ENCODE results near the gene G6PD. TPM values are rescaled to one million over a fixed set of nuclear protein-coding genes. Genes with fewer than 3 reads are reported as not detected.

Gene G6PD
- total RNA-seq, 6 donors from 2014 or later: 50.4 to 112 (median 81.7) TPM

GRCh38 chrX:154531626-154532025 is 15.0 kb downstream of the G6PD start:
- H3K27ac ChIP-seq: peak overlapping the region in 1 of 4 donors; percentile 43
- H3K4me1 ChIP-seq: peaks cover 7 to 15% (median 9%) of the 10 kb centered on the region in 4 donors
- no peak for TF ChIP-seq POLR2A (IDR thresholded peaks at IDR 0.05)
- TF ChIP-seq EP300 (IDR thresholded peaks at IDR 0.05): no peak
- TF ChIP-seq, protein P1, sequence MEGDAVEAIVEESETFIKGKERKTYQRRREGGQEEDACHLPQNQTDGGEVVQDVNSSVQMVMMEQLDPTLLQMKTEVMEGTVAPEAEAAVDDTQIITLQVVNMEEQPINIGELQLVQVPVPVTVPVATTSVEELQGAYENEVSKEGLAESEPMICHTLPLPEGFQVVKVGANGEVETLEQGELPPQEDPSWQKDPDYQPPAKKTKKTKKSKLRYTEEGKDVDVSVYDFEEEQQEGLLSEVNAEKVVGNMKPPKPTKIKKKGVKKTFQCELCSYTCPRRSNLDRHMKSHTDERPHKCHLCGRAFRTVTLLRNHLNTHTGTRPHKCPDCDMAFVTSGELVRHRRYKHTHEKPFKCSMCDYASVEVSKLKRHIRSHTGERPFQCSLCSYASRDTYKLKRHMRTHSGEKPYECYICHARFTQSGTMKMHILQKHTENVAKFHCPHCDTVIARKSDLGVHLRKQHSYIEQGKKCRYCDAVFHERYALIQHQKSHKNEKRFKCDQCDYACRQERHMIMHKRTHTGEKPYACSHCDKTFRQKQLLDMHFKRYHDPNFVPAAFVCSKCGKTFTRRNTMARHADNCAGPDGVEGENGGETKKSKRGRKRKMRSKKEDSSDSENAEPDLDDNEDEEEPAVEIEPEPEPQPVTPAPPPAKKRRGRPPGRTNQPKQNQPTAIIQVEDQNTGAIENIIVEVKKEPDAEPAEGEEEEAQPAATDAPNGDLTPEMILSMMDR (IDR thresholded peaks at IDR 0.05): no peak
- no peak for TF ChIP-seq POLR2AphosphoS5 (IDR thresholded peaks at IDR 0.05)
- no peaks in the 10 kb centered on the region for H3K27me3 ChIP-seq
- 73% methylated on average over 12 of the region's 16 CpGs; no CpG with 5 or more reads in 1 of the 2 donors for WGBS, 2 donors
- DNase-seq: no peak
- peaks cover 0 to 40% (median 16%) of the 10 kb centered on the region in 4 donors for H3K36me3 ChIP-seq
- ATAC-seq (ENCODE audit: low FRiP score in 2 of 2): no peak
- no peak overlapping the region for H3K4me3 ChIP-seq
- no peaks in the 10 kb centered on the region for H3K9me3 ChIP-seq

DNA sequence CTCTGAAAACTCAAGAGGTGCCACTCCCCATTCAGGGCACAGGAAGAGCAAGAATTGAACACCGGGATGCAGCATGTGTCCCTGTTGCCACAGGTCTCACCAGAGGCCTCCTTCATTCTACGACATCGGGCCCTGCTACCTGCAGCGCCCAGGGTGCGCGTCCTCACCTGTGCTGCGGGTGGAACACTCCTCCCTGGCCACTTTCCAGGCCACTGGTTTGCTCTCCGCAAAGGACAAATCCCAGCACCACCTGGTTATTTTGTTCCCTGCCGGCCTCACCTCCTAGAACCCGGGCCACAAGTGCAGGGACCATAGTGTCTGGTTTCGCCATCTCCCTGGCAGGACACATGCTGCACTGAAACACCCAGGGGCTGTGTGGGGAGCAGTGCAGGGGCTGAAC is 16.4 kb downstream of the G6PD start:
- DNase-seq: no peak
- 83% methylated on average over 11 of the region's 11 CpGs; no CpG with 5 or more reads in 1 of the 2 donors for WGBS, 2 donors

GRCh38 chrX:154529206-154529612 is 17.4 kb downstream of the G6PD start:
- Histone ChIP-seq H3K27me3 (no peaks in the 10 kb centered on the region), H3K9me3 (no peaks in the 10 kb centered on the region), H3K27ac (no peak overlapping the region), H3K4me1 (peaks cover 4 to 11% (median 5%) of the 10 kb centered on the region in 4 donors), H3K4me3 (no peak overlapping the region), H3K36me3 (peaks cover 0 to 22% (median 14%) of the 10 kb centered on the region in 4 donors)
- WGBS, 2 donors: 70 to 87% methylated on average over 5 of the region's 6 CpGs
- ATAC-seq (ENCODE audit: low FRiP score in 2 of 2) (peak in 1 of 2 donors; percentile 59), DNase-seq (no peak)
- TF ChIP-seq, protein P1 (IDR thresholded peaks at IDR 0.05): no peak
- no peak for TF ChIP-seq POLR2A (IDR thresholded peaks at IDR 0.05)
- TF ChIP-seq POLR2AphosphoS5 (IDR thresholded peaks at IDR 0.05): no peak
- TF ChIP-seq EP300 (IDR thresholded peaks at IDR 0.05): no peak

More for the DNA sequence above, 16.4 kb downstream of the G6PD start:
- Histone ChIP-seq H3K4me1 (peaks cover 7 to 15% (median 9%) of the 10 kb centered on the region in 4 donors), H3K36me3 (peaks cover 0 to 31% (median 16%) of the 10 kb centered on the region in 4 donors), H3K4me3 (no peak overlapping the region), H3K27me3 (no peaks in the 10 kb centered on the region), H3K27ac (no peak overlapping the region), H3K9me3 (no peaks in the 10 kb centered on the region)
- ATAC-seq (ENCODE audit: low FRiP score in 2 of 2): no peak
- TF ChIP-seq, protein P1 (IDR thresholded peaks at IDR 0.05): no peak
- TF ChIP-seq POLR2A (IDR thresholded peaks at IDR 0.05): no peak
- no peak for TF ChIP-seq EP300 (IDR thresholded peaks at IDR 0.05)
- TF ChIP-seq POLR2AphosphoS5 (IDR thresholded peaks at IDR 0.05): no peak

DNA sequence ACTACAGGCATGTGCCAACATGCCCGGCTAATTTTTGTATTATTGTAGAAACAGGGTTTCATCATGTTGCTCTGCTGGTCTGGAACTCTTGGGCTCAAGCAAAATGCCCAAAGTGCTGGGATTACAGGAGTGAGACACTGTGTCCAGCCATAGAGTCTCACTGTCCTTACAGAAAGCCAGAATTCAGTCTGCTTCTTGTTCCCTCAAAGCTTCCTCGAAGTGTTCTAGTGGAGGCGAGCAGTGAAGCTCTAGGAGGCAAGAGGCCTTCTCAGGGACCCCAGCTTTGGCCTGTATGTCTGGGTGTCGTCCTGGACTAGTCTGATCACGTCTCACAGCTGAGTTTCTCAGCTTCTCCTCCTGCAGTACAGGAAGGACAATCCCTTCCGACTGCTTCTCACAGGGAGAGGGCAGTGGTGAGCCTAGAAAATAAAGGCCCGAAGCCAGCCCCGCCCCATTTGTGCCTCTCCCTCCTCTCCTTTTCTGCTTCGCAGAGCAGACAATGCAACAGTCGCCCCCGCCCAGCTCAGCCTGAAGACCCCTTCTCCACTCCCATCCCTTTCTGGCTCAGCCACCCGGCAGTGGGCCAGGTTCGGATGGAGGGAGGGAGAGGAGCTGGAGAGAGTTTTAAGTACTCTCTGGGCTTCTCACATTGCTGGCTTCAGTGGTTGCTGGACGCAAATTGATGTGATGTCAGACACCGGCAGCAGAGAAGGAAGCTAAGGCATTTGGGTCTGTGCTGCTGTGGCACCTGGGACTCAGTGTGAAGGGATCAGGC is 19.6 kb downstream of the G6PD start:
- TF ChIP-seq, protein P1 (IDR thresholded peaks at IDR 0.05): peak; percentile 35 to 53 (median 42)
- TF ChIP-seq POLR2AphosphoS5 (IDR thresholded peaks at IDR 0.05): no peak
- peak in 1 of 4 donors; percentile 22 for TF ChIP-seq POLR2A (IDR thresholded peaks at IDR 0.05)
- DNase-seq (peak in 1 of 2 donors; percentile 79), ATAC-seq (ENCODE audit: low FRiP score in 2 of 2) (peak; percentile 81 to 94)
- peaks cover 0 to 4% (median under 1%) of the 10 kb centered on the region in 4 donors for H3K36me3 ChIP-seq
- H3K4me1 ChIP-seq: peaks cover 4 to 11% (median 5%) of the 10 kb centered on the region in 4 donors
- no peaks in the 10 kb centered on the region for H3K27me3 ChIP-seq
- no peaks in the 10 kb centered on the region for H3K9me3 ChIP-seq
- 13 to 27% methylated on average over 7 to 15 of the region's 15 CpGs for WGBS, 2 donors
- H3K4me3 ChIP-seq: peak overlapping the region in 3 of 4 donors; percentile 16 to 33 (median 27)
- H3K27ac ChIP-seq: peak overlapping the region; percentile 60 to 77 (median 72)

All from upper lobe of left lung (tissue), 6 donors.